ENCODE results near the gene STRC. TPM values are rescaled to one million over a fixed set of nuclear protein-coding genes. Genes with fewer than 3 reads are reported as not detected.
"Not testable (repeated sequence)": the region's sequence is repeated elsewhere in the genome, so short reads cannot be mapped to it uniquely, and the experiment has no call there.

STRC gene
- total RNA-seq: 0.44 and 0.46 TPM in 2 replicates

- intact Hi-C loops (cut with micrococcal nuclease): not testable (repeated sequence)
These were observed at the start of gene STRC for GRCh38 chr15:43618700-43619099. STRC (minus strand) TSS chr15:43618800; CDS start chr15:43618722, 78 bp downstream.

- intact Hi-C loops (cut with micrococcal nuclease): not testable (repeated sequence)
These were observed 47.6 kb upstream of the STRC start for GRCh38 chr15:43666177-43666576.

GRCh38 chr15:43663333-43663732 is 44.7 kb upstream of the STRC start:
- intact Hi-C loops (cut with micrococcal nuclease): not testable (repeated sequence)

GRCh38 chr15:43662293-43662692 is 43.7 kb upstream of the STRC start:
- intact Hi-C loops (cut with micrococcal nuclease): not testable (repeated sequence)

GRCh38 chr15:43659727-43660126 is 41.1 kb upstream of the STRC start:
- intact Hi-C loops (cut with micrococcal nuclease): not testable (repeated sequence)

GRCh38 chr15:43649430-43649926 is 30.9 kb upstream of the STRC start:
- intact Hi-C loops (cut with micrococcal nuclease): not testable (repeated sequence)

- intact Hi-C loops (cut with micrococcal nuclease): no loop called here
These were observed 30.2 kb upstream of the STRC start, which contains the start of gene CATSPER2 for GRCh38 chr15:43648649-43649429. CATSPER2 (minus strand) TSS chr15:43648844; CDS start chr15:43648061, 783 bp downstream.

GRCh38 chr15:43638464-43639204 is 20.0 kb upstream of the STRC start:
- intact Hi-C loops (cut with micrococcal nuclease): not testable (repeated sequence)

- intact Hi-C loops (cut with micrococcal nuclease): not testable (repeated sequence)
These were observed 8.3 kb upstream of the STRC start for GRCh38 chr15:43626937-43627336.

- intact Hi-C loops (cut with micrococcal nuclease): no loop called here
These were observed 6.5 kb upstream of the STRC start for GRCh38 chr15:43625106-43625505.

GRCh38 chr15:43622068-43622799 is 3.6 kb upstream of the STRC start:
- intact Hi-C loops (cut with micrococcal nuclease): not testable (repeated sequence)

GRCh38 chr15:43617750-43618149 is 850 bp downstream of the STRC start:
- intact Hi-C loops (cut with micrococcal nuclease): not testable (repeated sequence)

- intact Hi-C loops (cut with micrococcal nuclease): not testable (repeated sequence)
These were observed 16.4 kb downstream of the STRC start for GRCh38 chr15:43602233-43602632.

GRCh38 chr15:43600200-43600599 is 18.4 kb downstream of the STRC start:
- intact Hi-C loops (cut with micrococcal nuclease): not testable (repeated sequence)

GRCh38 chr15:43599131-43599530 is 19.5 kb downstream of the STRC start:
- intact Hi-C loops (cut with micrococcal nuclease): not testable (repeated sequence)

- intact Hi-C loops (cut with micrococcal nuclease): not testable (repeated sequence)
These were observed 25.0 kb downstream of the STRC start, which contains the start of gene CKMT1B for GRCh38 chr15:43593328-43594190. CKMT1B (plus strand) TSS chr15:43594027; CDS start chr15:43594219, 192 bp downstream.

GRCh38 chr15:43592841-43593240 is 25.8 kb downstream of the STRC start:
- intact Hi-C loops (cut with micrococcal nuclease): not testable (repeated sequence)

GRCh38 chr15:43589778-43590466 is 28.7 kb downstream of the STRC start, which contains the start of gene PPIP5K1:
PPIP5K1 (minus strand) TSS chr15:43590208; CDS start chr15:43584504, 5,704 bp downstream.
- intact Hi-C loops (cut with micrococcal nuclease): not testable (repeated sequence)

- intact Hi-C loops (cut with micrococcal nuclease): not testable (repeated sequence)
These were observed 44.0 kb downstream of the STRC start for GRCh38 chr15:43574607-43575006.

- intact Hi-C loops (cut with micrococcal nuclease): not testable (repeated sequence)
These were observed 52.0 kb downstream of the STRC start for GRCh38 chr15:43566615-43567014.

Data from T-helper 1 cell treated with Interleukin-12 subunit alpha and Interleukin-12 subunit beta and Interleukin-4 antibody, amounts not matched to agents 30 ng/mL and 1 ng/mL, for 36 hours (primary cell).